HepG2 (cell line): ENCODE data around the gene CAP2. TPM values are rescaled to one million over a fixed set of nuclear protein-coding genes. Genes with fewer than 3 reads are reported as not detected.
A peak's percentile ranks its signal among the peaks of the same experiment; 100 is the strongest.
"Not testable (repeated sequence)": the region's sequence is repeated elsewhere in the genome, so short reads cannot be mapped to it uniquely, and the experiment has no call there.

Source experiments
- ARID4A ChIP-seq: sonication (generic); formaldehyde crosslinking; IDR thresholded peaks from 2 replicates; pipeline ENCODE4 v1.5.0; 2020; ENCODE audit warnings: mild to moderate bottlenecking, missing genetic modification reagents, borderline replicate concordance
- ARID5B ChIP-seq: IDR thresholded peaks from 2 replicates; pipeline ENCODE4 v1.4.0; 2020; ENCODE audit warnings: mild to moderate bottlenecking, missing genetic modification reagents
- CEBPG ChIP-seq: IDR thresholded peaks from 2 replicates; pipeline ENCODE4 v1.6.1; 2016
- CHD4 ChIP-seq: fragments of 200-600 bp; sonication (generic); IDR thresholded peaks from 2 replicates; pipeline ENCODE4 v1.7.0; 2017; ENCODE audit warnings: mild to moderate bottlenecking, low read length, borderline replicate concordance
- DPF2 ChIP-seq: sonication (generic); formaldehyde crosslinking; IDR thresholded peaks from 2 replicates; pipeline ENCODE4 v1.4.0; 2020; ENCODE audit warnings: mild to moderate bottlenecking, low read depth, missing genetic modification reagents, borderline replicate concordance
- HNF4G ChIP-seq, 2 experiments: sonication (generic) in 1 of 2; formaldehyde crosslinking in 1 of 2; IDR thresholded peaks; 2 replicates each; pipeline versions ENCODE4 v1.4.0 to v1.6.1; 2011 to 2020; ENCODE audit warnings: borderline replicate concordance in 2 of 2, low read depth in 2 of 2, mild to moderate bottlenecking in 2 of 2, low read length in 1 of 2, missing genetic modification reagents in 1 of 2, moderate library complexity in 1 of 2
- HOXA3 ChIP-seq: sonication (generic); formaldehyde crosslinking; IDR thresholded peaks from 2 replicates; pipeline ENCODE4 v1.5.0; 2020; ENCODE audit warnings: missing genetic modification reagents
- KAT8 ChIP-seq: IDR thresholded peaks from 2 replicates; pipeline ENCODE4 v1.6.1; 2016; ENCODE audit warnings: missing genetic modification reagents, missing compliant biosample characterization
- NCOR1 ChIP-seq: fragments of 200-600 bp; sonication (generic); IDR thresholded peaks from 2 replicates; pipeline ENCODE4 v1.7.0; 2017; ENCODE audit warnings: antibody characterized with exemption, low read length, borderline replicate concordance
- NR2F6 ChIP-seq, 2 experiments: IDR thresholded peaks; 2 replicates each; pipeline ENCODE4 v1.6.1; 2016; ENCODE audit warnings: antibody characterized with exemption in 1 of 2, mild to moderate bottlenecking in 1 of 2
- SALL1 ChIP-seq: sonication (generic); formaldehyde crosslinking; IDR thresholded peaks from 2 replicates; pipeline ENCODE4 v1.8.0; 2022; ENCODE audit warnings: mild to moderate bottlenecking, missing genetic modification reagents
- SOX5 ChIP-seq: IDR thresholded peaks from 2 replicates; pipeline ENCODE4 v1.6.1; 2016; ENCODE audit warnings: borderline replicate concordance
- SOX6 ChIP-seq, 2 experiments: fragments of 450-650 bp in 1 of 2; sonication (generic) in 1 of 2; formaldehyde crosslinking in 1 of 2; IDR thresholded peaks; 2 replicates each; pipeline versions ENCODE4 v1.4.0 to v1.6.1; 2017 to 2020; ENCODE audit warnings: antibody characterized with exemption in 1 of 2, mild to moderate bottlenecking in 1 of 2, missing genetic modification reagents in 1 of 2
- TEAD3 ChIP-seq: optimal IDR thresholded peaks from 2 replicates; pipeline ENCODE3; 2016; ENCODE audit warnings: borderline replicate concordance
- ZMYM4 ChIP-seq: sonication (generic); formaldehyde crosslinking; IDR thresholded peaks from 2 replicates; pipeline ENCODE4 v1.8.1; 2023; ENCODE audit warnings: mild to moderate bottlenecking, missing genetic modification reagents
- polyA plus RNA-seq, 8 experiments: library from polyadenylated mRNA; depleted of rRNA in 3 of 8; stranded (reverse) in 7 of 8; unstranded in 1 of 8; fragments of >200 nt; fragmentation: Illumina TruSeq in 4 of 8; extraction: Trizol in 4 of 8; gene quantifications; 2 replicates each; pipeline versions ENCODE4 v1.2.1 to v1.2.3, GENCODE V29; 2011 to 2016; ENCODE audit warnings: low read depth in 4 of 8, missing spikeins in 1 of 8, mixed read lengths in 1 of 8; ENCODE audit not compliant: insufficient read depth in 1 of 8
- total RNA-seq, 5 experiments: library from RNA; depleted of rRNA; stranded (reverse); fragments of >200 nt; fragmentation: Illumina TruSeq; extraction: Trizol; gene quantifications; 2 replicates each; pipeline ENCODE4 v1.2.3, GENCODE V29; 2016; ENCODE audit warnings: low read depth in 1 of 5

Gene CAP2
- total and polyA plus RNA-seq, 2 of the 13 experiments (the other 11 are each of a cell fraction or from before 2014, with no cell fraction given): 7.9 to 53.1 TPM

GRCh38 chr6:17405181-17405943 is 12.0 kb downstream of the CAP2 start (continued):
- TF ChIP-seq ARID4A (peak; percentile 13; the same call in 1 of the 2 replicates), SALL1 (CRISPR knock-in tag) (peak; percentile 29), NR2F6 (IDR thresholded peaks at IDR 0.05) (peak; percentile 13; the same call in 1 of the 2 replicates), NR2F6 (CRISPR knock-in tag; IDR thresholded peaks at IDR 0.05) (0 out of 2 replicates have a peak, but pooled peaks have one; percentile 14), CHD4 (0 out of 2 replicates have a peak, but pooled peaks have one; percentile 49), ZMYM4 (CRISPR knock-in tag) (peak; percentile 37; the same call in 1 of the 2 replicates), NCOR1 (peak; percentile 73), CEBPG (CRISPR knock-in tag) (peak; percentile 57), SOX6 (CRISPR knock-in tag; IDR thresholded peaks at IDR 0.05) (peak; percentile 56), KAT8 (CRISPR knock-in tag) (peak; percentile 20; the same call in 1 of the 2 replicates), SOX5 (CRISPR knock-in tag) (peak; percentile 44; the same call in 1 of the 2 replicates), ARID5B (CRISPR knock-in tag) (peak; percentile 20; the same call in 1 of the 2 replicates), TEAD3 (CRISPR knock-in tag) (peak; percentile 78), DPF2 (CRISPR knock-in tag) (peak; percentile 59; the same call in 1 of the 2 replicates), HOXA3 (CRISPR knock-in tag) (peak; percentile 18; the same call in 1 of the 2 replicates), HNF4G (IDR thresholded peaks at IDR 0.05; ENCODE audit: borderline replicate concordance, low read depth, low read length) (peak; percentile 54; the same call in 1 of the 2 replicates)
- TF ChIP-seq SOX6 (IDR thresholded peaks at IDR 0.05); HNF4G (CRISPR knock-in tag; IDR thresholded peaks at IDR 0.05; ENCODE audit: borderline replicate concordance, low read depth): not testable (repeated sequence)
